ENCODE results near the gene TMEM44.
A peak's percentile ranks its signal among the peaks of the same experiment; 100 is the strongest.

TMEM44 gene

DNA sequence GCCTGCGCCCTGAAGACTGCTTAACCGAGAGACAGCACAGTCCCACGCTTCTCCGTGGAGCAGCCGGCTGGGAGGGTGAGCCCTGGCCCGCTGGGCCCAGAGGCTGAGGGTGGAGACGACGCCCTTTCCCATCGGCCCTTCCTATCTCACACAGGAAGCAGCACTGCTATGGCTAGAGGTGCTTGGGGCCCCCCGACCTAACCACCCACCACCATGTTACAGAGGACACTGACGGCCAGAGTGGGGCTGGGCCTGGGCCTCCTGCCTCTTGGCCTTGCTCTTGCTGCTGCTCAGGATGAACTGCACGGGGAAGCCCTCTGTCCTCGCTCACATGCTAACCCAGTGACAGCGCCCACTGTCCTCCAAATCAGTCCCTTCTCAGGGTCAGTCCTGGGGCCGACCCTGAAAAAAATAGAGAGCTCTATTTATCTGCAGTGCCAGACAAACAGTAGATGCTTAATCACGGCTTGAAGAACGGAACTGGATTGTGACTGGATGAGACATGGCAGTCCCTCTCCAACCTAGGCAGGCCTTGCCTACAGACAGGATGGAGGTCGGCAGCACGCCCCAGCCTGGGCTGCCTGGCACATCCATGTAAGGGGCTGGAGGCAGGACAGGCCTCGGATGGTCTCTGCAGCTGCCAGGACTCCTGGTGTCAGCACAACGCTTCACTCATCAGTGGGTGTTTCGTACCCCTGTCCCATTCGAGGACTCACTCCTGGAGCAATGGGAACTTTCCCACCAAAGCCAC is 14.2 kb downstream of the TMEM44 start:
- H3K4me3 ChIP-seq (ENCODE audit: low read length in 2 of 2) = no peak overlapping the region
- peak overlapping the region; percentile 82 for H2BK5ac ChIP-seq (ENCODE audit: low read length)
- no peaks in the 10 kb centered on the region for H3K4me1 ChIP-seq (ENCODE audit: control insufficient read depth in 2 of 2, insufficient read depth in 1 of 2, low read depth in 1 of 2, low read length in 2 of 2)
- H4K91ac ChIP-seq (ENCODE audit: low read depth, low read length, poor library complexity) = no peak overlapping the region
- no peak overlapping the region for H3K4ac ChIP-seq (ENCODE audit: low read length)
- peak overlapping the region; percentile 55 for H3K23ac ChIP-seq (ENCODE audit: low read depth, low read length, poor library complexity)
- no peak overlapping the region for H3K27ac ChIP-seq (replicated peaks; ENCODE audit: low read length)
- H3K36me3 ChIP-seq (replicated peaks in 1 of 2; ENCODE audit: control insufficient read depth in 2 of 2, insufficient read depth in 2 of 2, low read length in 2 of 2) = peaks cover 12 to 81% of the 10 kb centered on the region in 2 donors
- no peaks in the 10 kb centered on the region for H3K27me3 ChIP-seq (ENCODE audit: control insufficient read depth in 3 of 3, insufficient read depth in 3 of 3, low read depth in 1 of 3, low read length in 3 of 3)
- no peak overlapping the region for H2BK12ac ChIP-seq (ENCODE audit: low read length)
- DNase-seq (ENCODE audit: low spot score) = no peak
- H3K18ac ChIP-seq (ENCODE audit: low read length) = no peak overlapping the region
- no CpG with 5 or more reads among the region's 23 CpGs for WGBS, 2 donors (ENCODE audit: extremely low coverage in 2 of 2, insufficient read length in 2 of 2, insufficient replicate concordance in 1 of 2)
- no peak overlapping the region for H2AK5ac ChIP-seq (ENCODE audit: low read depth, low read length)
- H4K8ac ChIP-seq (ENCODE audit: low read depth, low read length) = no peak overlapping the region
- no peak overlapping the region for H2BK120ac ChIP-seq (ENCODE audit: low read depth, low read length)
- H3K9me3 ChIP-seq (replicated peaks in 1 of 2; ENCODE audit: control insufficient read depth in 2 of 2, insufficient read depth in 1 of 2, low read depth in 1 of 2, low read length in 2 of 2) = peaks cover 0 to 2% of the 10 kb centered on the region in 2 donors
- no peak overlapping the region for H2AFZ ChIP-seq (ENCODE audit: low read length)
- no peak overlapping the region for H2BK15ac ChIP-seq (ENCODE audit: low read length)
- no peak overlapping the region for H3K9ac ChIP-seq (ENCODE audit: low read depth, low read length, poor library complexity)
- no peak overlapping the region for H3K14ac ChIP-seq (ENCODE audit: low read length)
- H3K4me2 ChIP-seq (ENCODE audit: insufficient read depth, low read length, poor library complexity, severe bottlenecking) = no peak overlapping the region
- H3K79me1 ChIP-seq (ENCODE audit: low read depth, low read length) = peaks cover 2% of the 10 kb centered on the region

DNA sequence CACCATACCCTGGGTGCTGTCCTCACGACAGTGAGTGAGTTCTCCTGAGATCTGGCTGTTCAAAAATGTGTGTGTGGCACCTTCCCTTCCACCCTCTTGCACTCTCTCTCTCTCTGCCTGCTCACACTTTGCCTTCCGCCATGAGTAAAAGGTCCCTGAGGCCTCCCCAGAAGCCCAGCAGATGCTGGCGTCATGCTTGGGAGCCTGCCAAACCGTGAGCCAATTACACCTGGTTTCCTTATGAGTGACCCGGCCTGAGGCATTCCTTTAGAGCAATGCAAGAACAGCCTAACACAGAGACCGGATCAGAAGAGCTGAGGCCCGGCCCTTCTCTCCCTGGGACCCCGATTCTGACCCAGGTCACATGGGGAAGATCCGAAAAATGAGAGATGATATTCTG is 15.4 kb downstream of the TMEM44 start:
- no peak overlapping the region for H3K4me2 ChIP-seq (ENCODE audit: insufficient read depth, low read length, poor library complexity, severe bottlenecking)
- no peak overlapping the region for H3K4ac ChIP-seq (ENCODE audit: low read length)
- no peaks in the 10 kb centered on the region for H3K27me3 ChIP-seq (ENCODE audit: control insufficient read depth in 3 of 3, insufficient read depth in 3 of 3, low read depth in 1 of 3, low read length in 3 of 3)
- H3K79me1 ChIP-seq (ENCODE audit: low read depth, low read length) = no peaks in the 10 kb centered on the region
- H3K18ac ChIP-seq (ENCODE audit: low read length) = no peak overlapping the region
- no peak overlapping the region for H2BK12ac ChIP-seq (ENCODE audit: low read length)
- H3K4me1 ChIP-seq (ENCODE audit: control insufficient read depth in 2 of 2, insufficient read depth in 1 of 2, low read depth in 1 of 2, low read length in 2 of 2) = no peaks in the 10 kb centered on the region
- no peak overlapping the region for H3K27ac ChIP-seq (replicated peaks; ENCODE audit: low read length)
- no peak overlapping the region for H2AFZ ChIP-seq (ENCODE audit: low read length)
- H3K9me3 ChIP-seq (replicated peaks in 1 of 2; ENCODE audit: control insufficient read depth in 2 of 2, insufficient read depth in 1 of 2, low read depth in 1 of 2, low read length in 2 of 2) = peaks cover 0 to 2% of the 10 kb centered on the region in 2 donors
- no peak overlapping the region for H3K14ac ChIP-seq (ENCODE audit: low read length)
- H4K8ac ChIP-seq (ENCODE audit: low read depth, low read length) = no peak overlapping the region
- H4K91ac ChIP-seq (ENCODE audit: low read depth, low read length, poor library complexity) = no peak overlapping the region
- H3K4me3 ChIP-seq (ENCODE audit: low read length in 2 of 2) = no peak overlapping the region
- H2BK120ac ChIP-seq (ENCODE audit: low read depth, low read length) = no peak overlapping the region
- no peak for DNase-seq (ENCODE audit: low spot score)
- H2BK15ac ChIP-seq (ENCODE audit: low read length) = no peak overlapping the region
- no peak overlapping the region for H2BK5ac ChIP-seq (ENCODE audit: low read length)
- H3K36me3 ChIP-seq (replicated peaks in 1 of 2; ENCODE audit: control insufficient read depth in 2 of 2, insufficient read depth in 2 of 2, low read length in 2 of 2) = peaks cover 10 to 73% of the 10 kb centered on the region in 2 donors
- H2AK5ac ChIP-seq (ENCODE audit: low read depth, low read length) = no peak overlapping the region
- no CpG with 5 or more reads among the region's 9 CpGs for WGBS, 2 donors (ENCODE audit: extremely low coverage in 2 of 2, insufficient read length in 2 of 2, insufficient replicate concordance in 1 of 2)
- no peak overlapping the region for H3K9ac ChIP-seq (ENCODE audit: low read depth, low read length, poor library complexity)
- peak overlapping the region; percentile 73 for H3K23ac ChIP-seq (ENCODE audit: low read depth, low read length, poor library complexity)

DNA sequence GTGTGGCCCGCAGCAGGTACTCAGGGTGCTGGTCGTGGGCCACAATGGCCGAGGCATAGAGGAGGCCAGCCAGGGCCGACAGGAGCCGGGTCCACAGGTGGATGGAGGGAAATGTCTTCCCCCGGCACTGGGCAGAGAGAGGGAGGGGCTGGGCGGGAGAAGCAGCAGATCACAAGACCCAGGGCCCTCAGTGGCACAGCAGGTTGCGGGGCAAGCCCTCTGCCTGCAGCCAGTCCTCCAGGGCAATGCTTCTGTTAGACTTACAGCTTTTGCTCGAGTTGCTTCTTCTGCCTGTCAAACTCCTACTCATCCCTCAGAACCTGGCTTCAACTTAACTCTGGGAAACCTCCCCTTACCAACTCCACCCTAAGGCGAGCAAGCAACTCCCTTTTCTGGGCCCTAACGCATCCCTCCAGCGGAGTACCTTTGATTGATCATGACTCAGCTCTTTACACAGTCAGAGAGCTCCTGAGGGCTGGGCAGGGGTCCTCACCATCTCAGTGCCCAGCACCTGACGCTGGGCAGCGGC is 16.0 kb downstream of the TMEM44 start:
- Histone ChIP-seq H3K9me3 (replicated peaks in 1 of 2; ENCODE audit: control insufficient read depth in 2 of 2, insufficient read depth in 1 of 2, low read depth in 1 of 2, low read length in 2 of 2) (peaks cover 0 to 2% of the 10 kb centered on the region in 2 donors), H3K36me3 (replicated peaks in 1 of 2; ENCODE audit: control insufficient read depth in 2 of 2, insufficient read depth in 2 of 2, low read length in 2 of 2) (peaks cover 10 to 67% of the 10 kb centered on the region in 2 donors), H2BK120ac (ENCODE audit: low read depth, low read length) (no peak overlapping the region), H3K18ac (ENCODE audit: low read length) (peak overlapping the region; percentile 11), H3K4me1 (ENCODE audit: control insufficient read depth in 2 of 2, insufficient read depth in 1 of 2, low read depth in 1 of 2, low read length in 2 of 2) (no peaks in the 10 kb centered on the region), H2BK12ac (ENCODE audit: low read length) (no peak overlapping the region), H3K27ac (replicated peaks; ENCODE audit: low read length) (no peak overlapping the region), H3K23ac (ENCODE audit: low read depth, low read length, poor library complexity) (peak overlapping the region; percentile 73), H3K9ac (ENCODE audit: low read depth, low read length, poor library complexity) (no peak overlapping the region), H2BK15ac (ENCODE audit: low read length) (no peak overlapping the region), H3K14ac (ENCODE audit: low read length) (peak overlapping the region; percentile 56), H3K4ac (ENCODE audit: low read length) (no peak overlapping the region), H3K27me3 (ENCODE audit: control insufficient read depth in 3 of 3, insufficient read depth in 3 of 3, low read depth in 1 of 3, low read length in 3 of 3) (no peaks in the 10 kb centered on the region), H4K91ac (ENCODE audit: low read depth, low read length, poor library complexity) (no peak overlapping the region), H3K4me3 (ENCODE audit: low read length in 2 of 2) (no peak overlapping the region), H2BK5ac (ENCODE audit: low read length) (no peak overlapping the region), H2AFZ (ENCODE audit: low read length) (no peak overlapping the region), H3K79me1 (ENCODE audit: low read depth, low read length) (no peaks in the 10 kb centered on the region), H3K4me2 (ENCODE audit: insufficient read depth, low read length, poor library complexity, severe bottlenecking) (no peak overlapping the region), H2AK5ac (ENCODE audit: low read depth, low read length) (no peak overlapping the region), H4K8ac (ENCODE audit: low read depth, low read length) (no peak overlapping the region)
- no CpG with 5 or more reads among the region's 14 CpGs for WGBS, 2 donors (ENCODE audit: extremely low coverage in 2 of 2, insufficient read length in 2 of 2, insufficient replicate concordance in 1 of 2)
- no peak for DNase-seq (ENCODE audit: low spot score)

DNA sequence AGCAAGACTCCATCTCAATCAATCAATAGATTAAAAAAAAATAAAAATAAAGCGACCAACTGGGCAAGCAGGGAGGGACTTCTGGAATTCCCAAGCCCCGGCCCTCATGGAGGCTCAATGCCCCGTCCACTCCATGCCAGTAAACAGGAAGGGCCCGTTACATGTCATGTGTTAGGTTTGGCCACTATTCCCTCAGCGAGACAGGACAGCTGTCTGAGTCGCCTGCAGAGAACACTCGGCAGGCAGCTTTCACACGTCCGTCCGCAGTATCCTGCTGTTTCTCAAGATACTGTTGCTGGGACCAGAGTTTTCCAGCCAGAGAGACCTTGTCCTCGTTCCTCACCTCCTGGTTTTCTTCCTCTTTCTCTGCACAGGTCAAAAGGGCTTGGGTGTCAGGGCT is 18.0 kb downstream of the TMEM44 start:
- Histone ChIP-seq H3K27me3 (ENCODE audit: control insufficient read depth in 3 of 3, insufficient read depth in 3 of 3, low read depth in 1 of 3, low read length in 3 of 3) (peaks cover 0 to 2% (median 0%) of the 10 kb centered on the region in 3 experiments), H2BK5ac (ENCODE audit: low read length) (no peak overlapping the region), H3K27ac (replicated peaks; ENCODE audit: low read length) (no peak overlapping the region), H2BK120ac (ENCODE audit: low read depth, low read length) (no peak overlapping the region), H3K9ac (ENCODE audit: low read depth, low read length, poor library complexity) (no peak overlapping the region), H3K14ac (ENCODE audit: low read length) (no peak overlapping the region), H3K4me3 (ENCODE audit: low read length in 2 of 2) (peak overlapping the region in 1 of 2 donors; percentile 25), H2BK12ac (ENCODE audit: low read length) (no peak overlapping the region), H4K91ac (ENCODE audit: low read depth, low read length, poor library complexity) (no peak overlapping the region), H2AFZ (ENCODE audit: low read length) (no peak overlapping the region), H3K18ac (ENCODE audit: low read length) (no peak overlapping the region), H2BK15ac (ENCODE audit: low read length) (no peak overlapping the region), H4K8ac (ENCODE audit: low read depth, low read length) (no peak overlapping the region), H3K4me1 (ENCODE audit: control insufficient read depth in 2 of 2, insufficient read depth in 1 of 2, low read depth in 1 of 2, low read length in 2 of 2) (no peaks in the 10 kb centered on the region), H3K9me3 (replicated peaks in 1 of 2; ENCODE audit: control insufficient read depth in 2 of 2, insufficient read depth in 1 of 2, low read depth in 1 of 2, low read length in 2 of 2) (peaks cover 0 to 2% of the 10 kb centered on the region in 2 donors), H3K36me3 (replicated peaks in 1 of 2; ENCODE audit: control insufficient read depth in 2 of 2, insufficient read depth in 2 of 2, low read length in 2 of 2) (peaks cover 11 to 59% of the 10 kb centered on the region in 2 donors), H3K4me2 (ENCODE audit: insufficient read depth, low read length, poor library complexity, severe bottlenecking) (no peak overlapping the region), H2AK5ac (ENCODE audit: low read depth, low read length) (no peak overlapping the region), H3K79me1 (ENCODE audit: low read depth, low read length) (no peaks in the 10 kb centered on the region), H3K4ac (ENCODE audit: low read length) (no peak overlapping the region), H3K23ac (ENCODE audit: low read depth, low read length, poor library complexity) (no peak overlapping the region)
- no peak for DNase-seq (ENCODE audit: low spot score)
- no CpG with 5 or more reads among the region's 11 CpGs for WGBS, 2 donors (ENCODE audit: extremely low coverage in 2 of 2, insufficient read length in 2 of 2, insufficient replicate concordance in 1 of 2)

All from neuronal stem cell (in vitro differentiated cells).